ENCODE measurements around the gene AGER. TPM values are rescaled to one million over a fixed set of nuclear protein-coding genes. Genes with fewer than 3 reads are reported as not detected.

AGER gene
- total and polyA plus RNA-seq, 9 of the 15 experiments (the other 6 are each of a cell fraction or from before 2014, with no cell fraction given): 1.2 to 11.5 (median 4.1) TPM

DNA sequence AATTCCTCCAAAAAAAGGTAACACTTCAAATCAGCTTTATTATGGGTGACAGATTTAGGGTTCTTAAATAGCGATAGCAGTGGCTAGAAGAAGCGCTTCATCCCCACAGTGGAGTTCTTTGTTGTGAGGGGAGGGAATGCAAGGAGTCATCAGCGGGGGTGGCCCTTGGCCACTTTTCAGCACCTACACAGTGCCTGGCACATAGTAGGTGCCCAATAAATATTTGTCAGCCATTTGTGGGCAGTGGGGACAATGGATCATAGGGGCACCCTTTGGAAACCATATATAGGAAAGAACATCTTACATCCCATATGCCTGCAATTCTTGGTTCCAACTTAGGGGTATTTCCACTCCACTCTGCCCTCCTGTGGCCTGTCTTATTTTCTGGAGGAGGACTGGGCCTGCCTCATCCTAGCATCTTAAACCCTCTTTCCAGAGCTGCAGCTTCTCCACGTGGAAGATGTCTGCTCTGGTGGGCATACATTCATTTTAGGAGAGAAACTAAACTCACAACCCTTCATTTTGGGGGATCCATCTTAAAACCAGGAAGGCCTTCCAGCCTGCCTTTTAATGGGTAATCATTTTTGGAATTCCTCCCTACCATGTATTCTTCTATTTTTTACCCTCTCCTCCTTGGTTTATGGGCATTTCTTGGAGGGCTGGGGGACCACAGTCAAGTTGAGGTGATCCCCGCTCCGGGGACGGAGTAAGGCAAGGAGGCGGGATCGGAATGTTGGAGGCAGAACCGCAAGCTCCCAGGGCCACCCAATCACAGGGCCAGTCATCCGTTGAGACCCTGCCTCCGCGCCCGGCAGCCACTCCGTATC, 11.0 kb upstream of the AGER start (continued):
- peak; percentile 48; the same call in 1 of the 2 replicates for TF ChIP-seq TAF7 (tag; IDR thresholded peaks at IDR 0.05)
- TF ChIP-seq FOXP1 (CRISPR knock-in tag; IDR thresholded peaks at IDR 0.05): no peak
- TF ChIP-seq TBP (optimal IDR thresholded peaks at IDR 0.05; ENCODE audit: low read depth, low read length): peak; percentile 63
- TF ChIP-seq CHCHD3 (CRISPR knock-in tag; IDR thresholded peaks at IDR 0.05): 0 out of 2 replicates have a peak, but pooled peaks have one; percentile 78
- peak; percentile 38; the same call in 1 of the 2 replicates for TF ChIP-seq TEAD2 (tag; IDR thresholded peaks at IDR 0.05)
- peak; percentile 78 for TF ChIP-seq DPF2 (IDR thresholded peaks at IDR 0.05)
- TF ChIP-seq, protein P1, sequence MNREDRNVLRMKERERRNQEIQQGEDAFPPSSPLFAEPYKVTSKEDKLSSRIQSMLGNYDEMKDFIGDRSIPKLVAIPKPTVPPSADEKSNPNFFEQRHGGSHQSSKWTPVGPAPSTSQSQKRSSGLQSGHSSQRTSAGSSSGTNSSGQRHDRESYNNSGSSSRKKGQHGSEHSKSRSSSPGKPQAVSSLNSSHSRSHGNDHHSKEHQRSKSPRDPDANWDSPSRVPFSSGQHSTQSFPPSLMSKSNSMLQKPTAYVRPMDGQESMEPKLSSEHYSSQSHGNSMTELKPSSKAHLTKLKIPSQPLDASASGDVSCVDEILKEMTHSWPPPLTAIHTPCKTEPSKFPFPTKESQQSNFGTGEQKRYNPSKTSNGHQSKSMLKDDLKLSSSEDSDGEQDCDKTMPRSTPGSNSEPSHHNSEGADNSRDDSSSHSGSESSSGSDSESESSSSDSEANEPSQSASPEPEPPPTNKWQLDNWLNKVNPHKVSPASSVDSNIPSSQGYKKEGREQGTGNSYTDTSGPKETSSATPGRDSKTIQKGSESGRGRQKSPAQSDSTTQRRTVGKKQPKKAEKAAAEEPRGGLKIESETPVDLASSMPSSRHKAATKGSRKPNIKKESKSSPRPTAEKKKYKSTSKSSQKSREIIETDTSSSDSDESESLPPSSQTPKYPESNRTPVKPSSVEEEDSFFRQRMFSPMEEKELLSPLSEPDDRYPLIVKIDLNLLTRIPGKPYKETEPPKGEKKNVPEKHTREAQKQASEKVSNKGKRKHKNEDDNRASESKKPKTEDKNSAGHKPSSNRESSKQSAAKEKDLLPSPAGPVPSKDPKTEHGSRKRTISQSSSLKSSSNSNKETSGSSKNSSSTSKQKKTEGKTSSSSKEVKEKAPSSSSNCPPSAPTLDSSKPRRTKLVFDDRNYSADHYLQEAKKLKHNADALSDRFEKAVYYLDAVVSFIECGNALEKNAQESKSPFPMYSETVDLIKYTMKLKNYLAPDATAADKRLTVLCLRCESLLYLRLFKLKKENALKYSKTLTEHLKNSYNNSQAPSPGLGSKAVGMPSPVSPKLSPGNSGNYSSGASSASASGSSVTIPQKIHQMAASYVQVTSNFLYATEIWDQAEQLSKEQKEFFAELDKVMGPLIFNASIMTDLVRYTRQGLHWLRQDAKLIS (CRISPR knock-in tag; IDR thresholded peaks at IDR 0.05): peak; percentile 7; the same call in 1 of the 2 replicates
- peak in 1 of 2 experiments; percentile 27; a peak in 1 of 4 replicates for TF ChIP-seq TBL1XR1 (IDR thresholded peaks at IDR 0.05; ENCODE audit: low read length in 2 of 2)
- TF ChIP-seq PHTF2 (CRISPR knock-in tag; IDR thresholded peaks at IDR 0.05): peak; percentile 80
- TF ChIP-seq DMBX1 (CRISPR knock-in tag; IDR thresholded peaks at IDR 0.05; ENCODE audit: borderline replicate concordance): 0 out of 2 replicates have a peak, but pooled peaks have one; percentile 12
- TF ChIP-seq TOE1 (IDR thresholded peaks at IDR 0.05; ENCODE audit: borderline replicate concordance): peak; percentile 77
- TF ChIP-seq TOE1 (CRISPR knock-in tag; IDR thresholded peaks at IDR 0.05; ENCODE audit: borderline replicate concordance, low read depth): no peak
- peak; percentile 34; the same call in 1 of the 2 replicates for TF ChIP-seq FOXM1 (IDR thresholded peaks at IDR 0.05; ENCODE audit: low read depth)
- no peak; the same call in 1 of the 2 replicates for TF ChIP-seq FOXM1 (CRISPR knock-in tag; IDR thresholded peaks at IDR 0.05; ENCODE audit: low read depth)
- TF ChIP-seq DNMT1 (IDR thresholded peaks at IDR 0.05): peak; percentile 96
- TF ChIP-seq BDP1 (IDR thresholded peaks at IDR 0.05; ENCODE audit: insufficient read depth, insufficient read length): no peak
- TF ChIP-seq CBX8 (IDR thresholded peaks at IDR 0.05; ENCODE audit: borderline replicate concordance, extremely low read depth, low read depth, low read length, poor library complexity, severe bottlenecking): no peak
